Amniotic epithelial cell (primary cell): ENCODE data around the gene WDR82.

Experiments
- DNase-seq: peaks from one replicate; pipeline ENCODE4 v3.0.0-alpha.2; 2010; ENCODE audit warnings: low read depth

Gene WDR82

GRCh38 chr3:52253314-52254304 lies 24.8 kb downstream of the WDR82 start:
- peak; percentile 50 for DNase-seq

GRCh38 chr3:52250122-52250521 lies 28.3 kb downstream of the WDR82 start:
- DNase-seq, result no peak

GRCh38 chr3:52249683-52250082 lies 28.8 kb downstream of the WDR82 start:
- no peak for DNase-seq

- DNase-seq, result no peak
Measured at GRCh38 chr3:52248816-52249547, 29.5 kb downstream of the WDR82 start.

- no peak for DNase-seq
Measured at GRCh38 chr3:52248165-52248541, 30.3 kb downstream of the WDR82 start.

GRCh38 chr3:52247409-52248164 lies 30.9 kb downstream of the WDR82 start:
- DNase-seq, result no peak

- DNase-seq, result no peak
Measured at GRCh38 chr3:52246728-52247408, 31.6 kb downstream of the WDR82 start.

- no peak for DNase-seq
Measured at GRCh38 chr3:52246264-52246620, 32.2 kb downstream of the WDR82 start.

- peak; percentile 33 for DNase-seq
Measured at GRCh38 chr3:52245322-52246263, 32.9 kb downstream of the WDR82 start, which contains the start of gene PPM1M. Gene PPM1M, plus strand, starts transcription at chr3:52245759. Its CDS starts 66 bp downstream, at chr3:52245825.

GRCh38 chr3:52243791-52244628 lies 34.4 kb downstream of the WDR82 start:
- DNase-seq, result no peak

GRCh38 chr3:52242039-52242438 lies 36.4 kb downstream of the WDR82 start:
- DNase-seq, result no peak

- DNase-seq, result no peak
Measured at GRCh38 chr3:52240886-52241370, 37.5 kb downstream of the WDR82 start.

GRCh38 chr3:52240059-52240885 lies 38.2 kb downstream of the WDR82 start:
- peak; percentile 99 for DNase-seq

GRCh38 chr3:52238761-52239701 lies 39.4 kb downstream of the WDR82 start, which contains the start of gene TWF2:
Gene TWF2, minus strand, starts transcription at chr3:52239158. Its CDS starts 142 bp downstream, at chr3:52239016.
- peak; percentile 50 for DNase-seq

- DNase-seq, result no peak
Measured at GRCh38 chr3:52238193-52238760, 40.2 kb downstream of the WDR82 start.

GRCh38 chr3:52237657-52238172 lies 40.7 kb downstream of the WDR82 start:
- peak; percentile 84 for DNase-seq
